AG10803 (cell line): Measurements from ENCODE around the gene HMGN3.

ENCODE experiments used
- DNase-seq: peaks from one replicate; pipeline ENCODE4 v3.0.0; 2010; ENCODE audit warnings: low read depth
- H3K4me3 ChIP-seq: 2 replicates; pipeline ENCODE4 v1.5.1; 2011; ENCODE audit warnings: mild to moderate bottlenecking, low read length, control low read depth
- TF ChIP-seq, protein P1 (sequence below): conservative IDR thresholded peaks from 2 replicates; pipeline ENCODE4 v1.5.1; 2011; ENCODE audit warnings: mild to moderate bottlenecking, low read length, control low read depth, inconsistent platforms

Gene HMGN3

DNA sequence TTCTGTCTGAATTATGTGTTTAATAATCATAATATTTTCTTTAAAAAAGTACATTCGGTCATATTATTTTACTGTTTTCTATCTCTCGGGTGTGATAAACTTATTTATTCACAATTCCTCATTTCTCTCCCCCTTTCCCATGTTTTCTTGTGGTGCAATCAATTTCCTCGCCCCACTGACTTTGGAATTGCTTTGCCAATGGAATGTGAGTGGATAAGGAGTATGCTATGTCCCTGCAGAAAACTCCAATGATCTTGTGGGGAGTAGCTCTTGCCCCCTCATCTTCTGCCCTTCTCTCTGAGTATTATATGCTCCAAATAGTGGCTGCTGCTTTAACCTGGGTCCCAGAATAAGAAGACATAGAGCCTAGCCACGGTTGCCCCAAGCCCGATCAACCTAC lies 64.1 kb downstream of the HMGN3 start:
- TF ChIP-seq, protein P1, sequence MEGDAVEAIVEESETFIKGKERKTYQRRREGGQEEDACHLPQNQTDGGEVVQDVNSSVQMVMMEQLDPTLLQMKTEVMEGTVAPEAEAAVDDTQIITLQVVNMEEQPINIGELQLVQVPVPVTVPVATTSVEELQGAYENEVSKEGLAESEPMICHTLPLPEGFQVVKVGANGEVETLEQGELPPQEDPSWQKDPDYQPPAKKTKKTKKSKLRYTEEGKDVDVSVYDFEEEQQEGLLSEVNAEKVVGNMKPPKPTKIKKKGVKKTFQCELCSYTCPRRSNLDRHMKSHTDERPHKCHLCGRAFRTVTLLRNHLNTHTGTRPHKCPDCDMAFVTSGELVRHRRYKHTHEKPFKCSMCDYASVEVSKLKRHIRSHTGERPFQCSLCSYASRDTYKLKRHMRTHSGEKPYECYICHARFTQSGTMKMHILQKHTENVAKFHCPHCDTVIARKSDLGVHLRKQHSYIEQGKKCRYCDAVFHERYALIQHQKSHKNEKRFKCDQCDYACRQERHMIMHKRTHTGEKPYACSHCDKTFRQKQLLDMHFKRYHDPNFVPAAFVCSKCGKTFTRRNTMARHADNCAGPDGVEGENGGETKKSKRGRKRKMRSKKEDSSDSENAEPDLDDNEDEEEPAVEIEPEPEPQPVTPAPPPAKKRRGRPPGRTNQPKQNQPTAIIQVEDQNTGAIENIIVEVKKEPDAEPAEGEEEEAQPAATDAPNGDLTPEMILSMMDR, result no peak
- no peak for DNase-seq
- H3K4me3 ChIP-seq, result no peak overlapping the region

DNA sequence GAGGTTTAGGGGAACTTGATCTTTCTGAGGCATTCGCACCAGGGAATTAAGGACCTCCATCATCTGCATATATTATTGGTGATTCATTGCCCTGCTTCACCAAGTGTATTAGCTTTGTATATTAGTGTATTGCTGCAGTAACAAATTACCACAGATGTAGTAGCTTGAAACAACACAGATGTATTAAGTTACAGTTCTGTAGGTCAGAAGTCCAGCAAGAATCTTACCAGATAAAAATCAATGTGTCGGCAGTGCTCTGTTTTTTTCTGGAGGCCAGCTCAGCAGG lies 65.8 kb downstream of the HMGN3 start:
- H3K4me3 ChIP-seq, result no peak overlapping the region
- TF ChIP-seq, protein P1, result no peak
- no peak for DNase-seq

DNA sequence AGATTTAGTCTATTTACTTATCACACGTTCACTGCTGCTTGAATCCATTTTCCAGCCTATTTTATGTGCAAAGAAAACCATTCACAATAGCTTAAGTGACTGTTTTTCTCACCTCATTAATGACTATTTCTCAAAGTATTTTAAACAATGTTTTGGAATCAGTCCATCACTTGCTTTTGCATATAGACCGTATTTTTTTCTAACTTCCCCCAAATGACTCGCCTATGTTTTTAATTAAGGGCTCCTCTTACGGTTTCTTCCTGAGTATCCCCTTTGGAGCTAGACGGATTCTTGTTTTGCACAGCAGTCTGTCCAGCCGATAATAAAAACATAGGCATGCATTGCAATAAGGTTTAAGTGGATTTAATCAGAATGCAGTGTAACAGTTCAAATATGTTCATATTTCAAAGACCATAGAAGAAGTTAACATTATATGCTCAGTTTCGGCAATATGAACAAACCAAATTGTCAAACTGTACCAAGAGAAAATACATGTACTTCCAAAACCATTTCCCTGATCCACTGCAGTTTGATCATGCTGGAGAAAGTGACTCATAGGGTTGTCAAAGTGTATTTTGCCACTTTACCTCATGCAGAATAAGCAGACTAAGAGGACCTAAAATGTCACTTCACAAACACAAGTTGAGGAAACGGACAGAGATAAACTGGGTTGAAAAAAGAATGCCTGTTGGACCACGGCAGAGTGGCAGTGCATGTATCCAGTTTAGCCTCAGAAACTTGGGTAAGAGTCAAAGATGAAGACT lies 66.4 kb downstream of the HMGN3 start:
- TF ChIP-seq, protein P1, result no peak
- peak; percentile 0 for DNase-seq
- no peak overlapping the region for H3K4me3 ChIP-seq

- DNase-seq, result no peak
- H3K4me3 ChIP-seq, result no peak overlapping the region
- TF ChIP-seq, protein P1, result no peak
These were observed 74.6 kb downstream of the HMGN3 start for GRCh38 chr6:79159846-79160245.

GRCh38 chr6:79158856-79159516 lies 75.5 kb downstream of the HMGN3 start:
- TF ChIP-seq, protein P1, result no peak
- H3K4me3 ChIP-seq, result no peak overlapping the region
- DNase-seq, result no peak

GRCh38 chr6:79157961-79158644 lies 76.4 kb downstream of the HMGN3 start:
- TF ChIP-seq, protein P1, result no peak
- DNase-seq, result no peak
- H3K4me3 ChIP-seq, result no peak overlapping the region
